Body of pancreas (tissue), 4 donors: ENCODE measurements around the gene CLDN2.

Experiments
- CTCF ChIP-seq, 7 experiments: fragments of 450-650 bp in 4 of 7; fragments of 200-600 bp in 3 of 7; sonication (generic) in 3 of 7; IDR thresholded peaks; one replicate each; pipeline ENCODE4 v1.5.1; 2016 to 2019; ENCODE audit warnings: antibody characterized with exemption in 7 of 7
- POLR2A ChIP-seq, 3 donors: fragments of 450-650 bp; IDR thresholded peaks; one replicate each; pipeline ENCODE4 v1.6.1; 2016; ENCODE audit warnings: antibody characterized with exemption in 3 of 3, mild to moderate bottlenecking in 2 of 3

DNA sequence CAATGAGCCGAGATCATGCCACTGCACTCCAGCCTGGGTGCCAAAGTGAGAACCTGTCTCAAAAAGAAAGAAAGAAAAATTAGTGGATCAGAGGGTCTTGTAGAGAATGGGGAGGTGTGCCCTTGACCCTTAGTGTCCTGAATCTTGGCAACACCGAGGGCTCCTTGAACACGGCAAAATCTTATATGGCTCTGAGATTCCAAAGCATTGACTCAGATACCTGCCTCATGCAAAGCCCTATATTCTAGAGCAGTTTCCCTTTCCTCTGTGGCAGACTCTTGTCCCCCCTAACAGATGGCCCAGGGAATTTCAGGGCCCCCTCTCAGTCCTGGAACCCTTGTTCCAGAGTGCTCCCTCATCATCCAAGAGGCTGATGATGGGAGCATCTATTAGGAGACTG is 6.8 kb downstream of the CLDN2 start:
- TF ChIP-seq CTCF (IDR thresholded peaks at IDR 0.05) (no peak), POLR2A (IDR thresholded peaks at IDR 0.05) (no peak)
